Endothelial cell of umbilical vein (primary cell): ENCODE measurements around the gene SLC6A20. TPM values are rescaled to one million over a fixed set of nuclear protein-coding genes. Genes with fewer than 3 reads are reported as not detected.

ENCODE experiments used
- BruUV-seq: library from RNA; stranded (reverse); fragments of 400-500 nt; replicated peaks from 2 replicates; lab custom pipeline; 2021; lab: Mats Ljungman, UMichigan
- CTCF ChIA-PET: fragments of 300-600, 350-600 bp; sonication (Branson Sonifier 250); formaldehyde crosslinking; loops from one replicate; lab custom pipeline; 2021; ENCODE audit warnings: antibody characterized with exemption, inconsistent platforms; lab: Charles Lee
- POLR2A ChIA-PET: fragments of 300-600, 350-600 bp; sonication (Branson Sonifier 250); formaldehyde crosslinking; loops from one replicate; lab custom pipeline; 2021; ENCODE audit warnings: antibody characterized with exemption, inconsistent platforms; lab: Charles Lee
- DNase-seq: peaks from one replicate; pipeline ENCODE4 v3.0.0-alpha.2; 2011; ENCODE audit warnings: low read depth, low spot score
- FAIRE-seq: peaks from 2 replicates; lab custom pipeline; 2011; peaks lifted over from hg19 to GRCh38; lab: Jason Lieb, UNC
- H2AFZ ChIP-seq: 2 replicates; pipeline ENCODE4 v1.6.0; 2012; ENCODE audit warnings: low read depth, low read length, control low read depth, inconsistent platforms
- H3K27ac ChIP-seq: 2 replicates; pipeline ENCODE4 v1.5.1; 2011; ENCODE audit warnings: low read depth, mild to moderate bottlenecking, control low read depth, low read length, moderate library complexity; ENCODE audit not compliant: insufficient read depth
- H3K27me3 ChIP-seq, 2 experiments: 2 replicates each; pipeline versions ENCODE4 v1.6.0 to v1.6.1; 2011; ENCODE audit warnings: low read length in 2 of 2, mixed read lengths in 1 of 2; ENCODE audit not compliant: control insufficient read depth in 2 of 2, insufficient read depth in 2 of 2
- H3K36me3 ChIP-seq, 2 experiments: 2 replicates in 1 of 2; 3 replicates in 1 of 2; pipeline ENCODE4 v1.5.1; 2011; ENCODE audit warnings: low read length in 2 of 2, mild to moderate bottlenecking in 1 of 2, moderate library complexity in 1 of 2; ENCODE audit not compliant: control insufficient read depth in 2 of 2, insufficient read depth in 2 of 2; ENCODE audit errors: extremely low read depth in 1 of 2
- H3K4me1 ChIP-seq: 3 replicates; pipeline ENCODE4 v1.5.1; 2011; ENCODE audit warnings: mild to moderate bottlenecking, low read length; ENCODE audit not compliant: control insufficient read depth, insufficient read depth; ENCODE audit errors: extremely low read depth
- H3K4me2 ChIP-seq: 2 replicates; pipeline ENCODE4 v1.6.1; 2011; ENCODE audit warnings: low read length, control low read depth, mixed read lengths; ENCODE audit not compliant: insufficient read depth
- H3K4me3 ChIP-seq, 3 experiments: fragments of 200-600 bp in 1 of 3; sonication (generic), shearing (Covaris generic) in 1 of 3; replicated peaks in 1 of 3; 2 replicates each; pipeline ENCODE4 v1.5.1; 2011 to 2016; ENCODE audit warnings: control low read depth in 3 of 3, low read length in 3 of 3, mild to moderate bottlenecking in 2 of 3, inconsistent platforms in 1 of 3, low read depth in 1 of 3, moderate library complexity in 1 of 3; ENCODE audit not compliant: insufficient read depth in 1 of 3
- H3K79me2 ChIP-seq: 2 replicates; pipeline ENCODE4 v1.6.0; 2012; ENCODE audit warnings: low read length, inconsistent platforms; ENCODE audit not compliant: control insufficient read depth, insufficient read depth
- H3K9ac ChIP-seq: replicated peaks from 2 replicates; pipeline ENCODE3; 2011; ENCODE audit warnings: low read length, control low read depth; ENCODE audit not compliant: insufficient read depth; ENCODE audit errors: extremely low read depth
- H3K9me1 ChIP-seq: replicated peaks from 3 replicates; pipeline ENCODE4 v1.6.0; 2011; ENCODE audit warnings: mild to moderate bottlenecking, low read length; ENCODE audit not compliant: control insufficient read depth, insufficient read depth; ENCODE audit errors: extremely low read depth
- H3K9me3 ChIP-seq: replicated peaks from 2 replicates; pipeline ENCODE4 v1.5.1; 2012; ENCODE audit warnings: low read length, inconsistent platforms; ENCODE audit not compliant: control insufficient read depth, insufficient read depth
- H4K20me1 ChIP-seq: replicated peaks from 2 replicates; pipeline ENCODE3; 2011; ENCODE audit warnings: mild to moderate bottlenecking, low read length; ENCODE audit not compliant: control insufficient read depth, insufficient read depth; ENCODE audit errors: extremely low read depth
- EZH2 ChIP-seq: IDR thresholded peaks from 2 replicates; pipeline ENCODE4 v1.6.1; 2012; ENCODE audit warnings: borderline replicate concordance, low read depth, mild to moderate bottlenecking, moderate library complexity, low read length, inconsistent platforms; ENCODE audit not compliant: severe bottlenecking
- FOS ChIP-seq: IDR thresholded peaks from 2 replicates; pipeline ENCODE4 v1.6.1; 2011; ENCODE audit warnings: mild to moderate bottlenecking, low read length, moderate library complexity, borderline replicate concordance; ENCODE audit not compliant: insufficient read depth
- GATA2 ChIP-seq: IDR thresholded peaks from 2 replicates; pipeline ENCODE4 v1.7.0; 2011; ENCODE audit warnings: low read depth, mild to moderate bottlenecking, moderate library complexity, mixed read lengths, low read length; ENCODE audit not compliant: insufficient read length, insufficient read depth
- JUN ChIP-seq: IDR thresholded peaks from 2 replicates; pipeline ENCODE4 v1.6.1; 2011; ENCODE audit warnings: borderline replicate concordance, low read depth; ENCODE audit not compliant: insufficient read length, insufficient read depth
- MYC ChIP-seq: IDR thresholded peaks from one replicate; pipeline ENCODE4 v1.6.1; 2011; ENCODE audit warnings: mild to moderate bottlenecking, low read depth, low read length
- POLR2A ChIP-seq: IDR thresholded peaks from 2 replicates; pipeline ENCODE4 v1.6.1; 2012; ENCODE audit warnings: low read depth, mild to moderate bottlenecking, control low read depth, low read length
- POLR2AphosphoS5 ChIP-seq: IDR thresholded peaks from 2 replicates; pipeline ENCODE4 v1.6.1; 2012; ENCODE audit warnings: low read depth, mild to moderate bottlenecking, control low read depth, low read length, moderate library complexity; ENCODE audit not compliant: insufficient read depth
- dilution Hi-C: fragments of 300-500 bp; cut with MboI; formaldehyde crosslinking; loops from one replicate; pipeline ENCODE4 v1.15.0; 2019; ENCODE audit warnings: low sequenced_read_pairs; ENCODE audit not compliant: extremely low pct_ligation_motif_present
- intact Hi-C: fragments of 100-400 bp; cut with micrococcal nuclease; formaldehyde crosslinking; loops from one replicate; pipeline ENCODE4 v1.10.0; 2022
- polyA plus RNA-seq, 4 experiments: library from polyadenylated mRNA; depleted of rRNA in 3 of 4; stranded (reverse) in 3 of 4; unstranded in 1 of 4; fragments of >200 nt; gene quantifications; 2 replicates each; pipeline versions ENCODE4 v1.2.1 to v1.2.3, GENCODE V29; 2011 to 2012; ENCODE audit warnings: missing spikeins in 1 of 4
- total RNA-seq: library from RNA; stranded (reverse); gene quantifications from 2 replicates; pipeline ENCODE4 v1.2.3, GENCODE V29; 2021
- TF ChIP-seq, protein P1 (sequence below), 2 donors: IDR thresholded peaks; 1 replicate in 1 of 2; 2 replicates in 1 of 2; pipeline ENCODE4 v1.5.1; 2011; ENCODE audit warnings: low read length in 2 of 2, mild to moderate bottlenecking in 2 of 2, moderate library complexity in 2 of 2, control low read depth in 1 of 2, inconsistent platforms in 1 of 2, low read depth in 1 of 2; ENCODE audit not compliant: insufficient read depth in 1 of 2; ENCODE audit errors: extremely low read depth in 1 of 2
- TF ChIP-seq, protein P2 (sequence below): IDR thresholded peaks from 2 replicates; pipeline ENCODE4 v1.6.1; 2011; ENCODE audit not compliant: insufficient read depth, insufficient read length

SLC6A20 gene
- total and polyA plus RNA-seq, 2 donors (not counting 3 experiments of a cell fraction or from before 2014, with no cell fraction given): not detected

DNA sequence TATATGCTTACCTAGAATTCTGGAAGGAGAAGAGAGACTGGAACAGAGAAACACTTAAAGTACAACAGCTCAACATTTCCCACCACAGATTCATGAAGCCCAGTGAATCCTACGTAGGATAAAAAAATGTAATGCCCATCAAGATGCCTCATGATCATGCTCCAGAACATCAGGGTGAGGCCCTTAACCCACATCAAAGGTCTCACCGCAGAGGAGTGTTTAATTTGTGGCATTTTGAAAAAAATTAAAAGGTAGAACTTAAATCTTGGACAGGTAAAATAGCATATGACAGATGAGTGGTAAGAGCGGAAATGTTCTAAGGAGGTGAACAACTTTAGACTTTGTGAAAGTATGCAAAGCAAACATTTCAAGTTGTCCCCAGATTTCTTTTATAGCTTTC lies 9.7 kb upstream of the SLC6A20 start:
- BruUV-seq: no TSS peak
- Histone ChIP-seq H3K4me3 (no peak overlapping the region), H3K27me3 (peaks cover 0 to 5% of the 10 kb centered on the region in 2 experiments), H3K79me2 (no peaks in the 10 kb centered on the region), H3K4me1 (no peaks in the 10 kb centered on the region), H3K9me3 (no peaks in the 10 kb centered on the region), H3K27ac (no peak overlapping the region), H3K9ac (no peak overlapping the region), H4K20me1 (no peaks in the 10 kb centered on the region), H2AFZ (no peak overlapping the region), H3K36me3 (no peaks in the 10 kb centered on the region), H3K9me1 (no peaks in the 10 kb centered on the region), H3K4me2 (no peak overlapping the region)
- dilution Hi-C loops (no loop called here), intact Hi-C loops (no loop called here)
- TF ChIP-seq EZH2 (no peak), POLR2AphosphoS5 (no peak), GATA2 (no peak), FOS (no peak), POLR2A (no peak), JUN (no peak), MYC (no peak)
- TF ChIP-seq, protein P1, sequence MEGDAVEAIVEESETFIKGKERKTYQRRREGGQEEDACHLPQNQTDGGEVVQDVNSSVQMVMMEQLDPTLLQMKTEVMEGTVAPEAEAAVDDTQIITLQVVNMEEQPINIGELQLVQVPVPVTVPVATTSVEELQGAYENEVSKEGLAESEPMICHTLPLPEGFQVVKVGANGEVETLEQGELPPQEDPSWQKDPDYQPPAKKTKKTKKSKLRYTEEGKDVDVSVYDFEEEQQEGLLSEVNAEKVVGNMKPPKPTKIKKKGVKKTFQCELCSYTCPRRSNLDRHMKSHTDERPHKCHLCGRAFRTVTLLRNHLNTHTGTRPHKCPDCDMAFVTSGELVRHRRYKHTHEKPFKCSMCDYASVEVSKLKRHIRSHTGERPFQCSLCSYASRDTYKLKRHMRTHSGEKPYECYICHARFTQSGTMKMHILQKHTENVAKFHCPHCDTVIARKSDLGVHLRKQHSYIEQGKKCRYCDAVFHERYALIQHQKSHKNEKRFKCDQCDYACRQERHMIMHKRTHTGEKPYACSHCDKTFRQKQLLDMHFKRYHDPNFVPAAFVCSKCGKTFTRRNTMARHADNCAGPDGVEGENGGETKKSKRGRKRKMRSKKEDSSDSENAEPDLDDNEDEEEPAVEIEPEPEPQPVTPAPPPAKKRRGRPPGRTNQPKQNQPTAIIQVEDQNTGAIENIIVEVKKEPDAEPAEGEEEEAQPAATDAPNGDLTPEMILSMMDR (IDR thresholded peaks at IDR 0.05; ENCODE audit: extremely low read depth in 1 of 2, insufficient read depth in 1 of 2, low read depth in 1 of 2, low read length in 2 of 2): no peak
- TF ChIP-seq, protein P2, sequence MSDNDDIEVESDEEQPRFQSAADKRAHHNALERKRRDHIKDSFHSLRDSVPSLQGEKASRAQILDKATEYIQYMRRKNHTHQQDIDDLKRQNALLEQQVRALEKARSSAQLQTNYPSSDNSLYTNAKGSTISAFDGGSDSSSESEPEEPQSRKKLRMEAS: no peak
- POLR2A ChIA-PET: no interaction called here
- no peak for FAIRE-seq
- no peak for DNase-seq
- CTCF ChIA-PET: interaction anchor here (1.0 kb wide), 2 partner anchors 11 to 101 kb away, joined by 3 to 4 read pairs; no protein-coding TSS in a partner anchor
